HUDEP-2 (cell line): ENCODE data around the gene EMC10.
"Not testable (repeated sequence)": the region's sequence is repeated elsewhere in the genome, so short reads cannot be mapped to it uniquely, and the experiment has no call there.

Experiments used
- DNase-seq, 76 experiments: peaks; one replicate each; lab custom pipeline; 2025; ENCODE audit not compliant: unreplicated experiment in 76 of 76; lab: John Stamatoyannopoulos, UW

Gene EMC10

DNA sequence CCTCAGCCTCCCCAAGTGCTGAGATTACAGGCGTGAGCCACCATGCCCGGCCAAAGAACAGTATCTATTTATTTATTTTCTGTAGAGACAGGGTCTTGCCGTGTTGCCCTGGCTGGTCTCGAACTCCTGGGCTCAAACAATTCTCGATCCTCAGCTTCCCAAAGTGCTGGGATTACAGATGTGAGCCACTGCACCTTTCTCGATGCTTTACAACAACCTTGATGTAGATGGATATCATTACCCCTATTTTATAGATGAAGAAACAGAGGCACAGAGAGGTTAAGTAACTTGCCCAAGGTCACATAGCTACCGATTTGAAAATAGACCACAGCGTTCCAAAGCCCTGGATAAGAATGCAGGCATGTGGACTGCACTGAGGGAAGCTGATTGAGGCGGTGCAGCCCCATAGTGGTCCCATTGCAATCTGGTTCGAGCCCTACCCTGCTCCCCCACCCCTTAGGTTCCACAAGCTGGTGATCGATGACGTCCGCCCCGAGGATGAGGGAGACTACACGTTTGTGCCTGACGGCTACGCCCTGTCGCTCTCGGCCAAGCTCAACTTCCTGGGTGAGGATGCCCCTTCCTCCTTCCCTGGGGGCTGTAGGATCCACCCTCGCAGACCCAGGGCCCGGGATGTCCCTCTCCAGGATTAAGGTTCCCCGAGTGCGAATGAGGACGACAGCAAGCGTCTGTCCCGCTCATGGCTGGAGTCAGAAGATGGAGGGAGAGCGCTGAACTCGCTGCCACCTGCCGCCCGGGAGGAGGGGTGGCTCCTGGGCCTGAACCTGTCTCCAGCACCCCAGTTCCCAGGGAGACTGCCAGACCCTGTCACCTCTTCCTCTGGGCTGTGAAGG, 25.7 kb upstream of the EMC10 start:
- DNase-seq, result no peak

DNA sequence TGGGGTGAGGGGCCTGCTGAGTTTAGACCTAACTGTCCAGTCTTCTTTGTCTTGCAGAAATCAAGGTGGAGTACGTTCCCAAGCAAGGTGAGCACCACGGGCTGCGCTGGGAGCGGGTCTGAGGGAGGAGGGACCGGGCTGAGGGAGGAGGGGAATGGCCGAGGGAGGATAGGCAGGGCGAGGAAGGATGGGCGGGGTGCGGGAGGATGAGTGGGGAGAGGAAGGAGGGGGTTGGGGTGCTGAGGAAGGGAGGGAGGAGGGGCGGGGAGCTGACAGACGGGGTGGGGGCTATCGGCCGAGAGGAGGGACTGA, 25.1 kb upstream of the EMC10 start:
- no peak for DNase-seq

DNA sequence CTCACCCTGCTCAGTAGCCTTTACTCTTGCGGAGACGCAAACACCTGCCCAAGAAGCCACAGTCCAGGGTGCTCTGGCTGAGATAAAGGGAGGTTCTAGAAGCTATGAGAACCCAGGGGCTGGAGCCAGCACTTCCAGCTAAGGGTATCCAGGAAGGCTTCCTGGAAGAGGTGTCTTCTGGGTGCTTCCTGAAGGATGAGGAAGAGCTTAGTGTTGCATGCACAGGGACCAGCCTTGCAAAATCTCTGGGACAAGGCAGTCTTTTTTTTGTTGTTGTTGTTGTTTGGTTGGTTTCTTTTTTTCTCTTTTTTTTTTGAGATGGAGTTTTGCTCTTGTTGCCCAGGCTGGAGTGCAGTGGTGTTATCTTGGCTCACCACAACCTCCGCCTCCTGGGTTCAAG, 23.1 kb upstream of the EMC10 start:
- DNase-seq, result no peak

DNA sequence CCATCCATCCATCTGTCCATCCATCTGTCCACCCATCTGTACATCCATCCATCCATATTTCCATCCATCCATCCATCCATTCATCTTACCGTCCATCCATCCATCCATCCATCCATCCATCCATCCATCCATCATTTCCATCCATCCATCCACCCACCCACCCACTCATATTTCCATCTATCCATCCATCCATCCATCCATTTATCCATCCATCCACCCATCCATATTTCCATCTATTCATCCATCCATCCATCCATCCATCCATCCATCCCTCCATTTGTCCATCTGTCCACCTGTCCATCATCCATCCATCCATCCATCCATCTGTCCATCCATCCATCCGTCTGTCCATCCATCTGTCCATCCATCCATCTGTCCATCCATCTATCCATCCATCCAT, 20.3 kb upstream of the EMC10 start:
- no peak for DNase-seq

DNA sequence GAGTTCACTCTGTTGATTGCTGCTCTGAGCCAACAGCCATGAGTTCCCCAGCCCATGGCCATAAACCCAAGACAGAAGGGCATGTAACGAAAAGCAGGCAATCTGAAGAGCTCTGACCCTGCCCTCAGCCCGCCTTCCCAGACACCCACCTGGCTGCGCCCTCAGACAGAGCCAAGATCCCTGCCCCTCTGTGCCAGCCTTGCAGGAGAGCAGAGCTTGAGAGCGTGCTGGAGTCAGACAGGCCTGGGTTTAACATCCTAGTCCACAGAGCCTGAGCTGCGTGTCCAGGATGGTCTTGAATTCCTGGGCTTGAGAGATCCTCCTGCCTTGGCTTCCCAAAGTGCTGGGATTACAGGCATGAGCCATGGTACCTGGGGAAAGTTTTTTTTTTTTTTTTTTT, 19.0 kb upstream of the EMC10 start:
- DNase-seq, result no peak

DNA sequence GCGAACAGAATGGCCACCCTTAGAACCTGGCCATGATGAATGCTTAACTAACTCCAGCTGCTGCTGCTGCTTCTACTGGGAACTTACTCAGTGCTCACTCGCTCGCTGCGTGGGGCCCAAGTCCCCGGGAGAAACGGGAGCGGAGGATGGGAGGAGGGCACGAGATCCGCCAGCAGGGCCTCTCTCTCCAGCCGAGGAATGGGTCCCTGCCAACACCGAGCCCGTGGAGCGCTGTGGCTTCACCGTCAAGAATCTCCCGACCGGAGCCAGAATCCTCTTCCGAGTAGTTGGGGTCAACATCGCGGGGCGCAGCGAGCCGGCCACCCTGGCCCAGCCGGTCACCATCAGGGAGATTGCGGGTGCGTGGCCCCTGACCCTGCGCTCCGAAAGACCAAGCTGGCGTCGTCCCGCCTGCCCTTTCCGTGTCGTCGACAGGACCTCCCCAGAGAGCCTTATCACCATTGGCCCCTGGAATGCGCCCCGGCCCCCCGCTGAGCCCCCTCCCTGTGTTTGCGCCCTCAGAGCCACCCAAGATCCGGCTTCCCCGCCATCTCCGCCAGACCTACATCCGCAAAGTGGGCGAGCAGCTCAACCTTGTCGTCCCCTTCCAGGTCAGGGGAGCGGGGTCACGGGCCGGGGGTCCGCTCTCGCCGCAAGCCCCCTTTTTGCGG, 17.8 kb upstream of the EMC10 start:
- no peak for DNase-seq

DNA sequence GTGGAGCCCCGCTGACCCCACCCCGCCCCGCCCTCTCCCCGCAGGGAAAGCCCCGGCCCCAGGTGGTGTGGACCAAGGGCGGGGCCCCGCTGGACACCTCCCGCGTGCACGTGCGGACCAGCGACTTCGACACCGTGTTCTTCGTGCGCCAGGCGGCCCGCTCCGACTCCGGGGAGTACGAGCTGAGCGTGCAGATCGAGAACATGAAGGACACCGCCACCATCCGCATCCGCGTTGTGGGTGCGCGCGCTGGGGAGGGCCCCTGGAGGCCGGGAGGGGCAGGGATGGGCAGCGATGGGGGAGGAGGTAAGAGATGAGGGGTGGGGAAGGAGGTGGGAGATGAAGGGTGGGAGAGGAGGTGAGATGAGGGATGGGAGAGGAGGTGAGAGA, 17.2 kb upstream of the EMC10 start:
- DNase-seq, result no peak

DNA sequence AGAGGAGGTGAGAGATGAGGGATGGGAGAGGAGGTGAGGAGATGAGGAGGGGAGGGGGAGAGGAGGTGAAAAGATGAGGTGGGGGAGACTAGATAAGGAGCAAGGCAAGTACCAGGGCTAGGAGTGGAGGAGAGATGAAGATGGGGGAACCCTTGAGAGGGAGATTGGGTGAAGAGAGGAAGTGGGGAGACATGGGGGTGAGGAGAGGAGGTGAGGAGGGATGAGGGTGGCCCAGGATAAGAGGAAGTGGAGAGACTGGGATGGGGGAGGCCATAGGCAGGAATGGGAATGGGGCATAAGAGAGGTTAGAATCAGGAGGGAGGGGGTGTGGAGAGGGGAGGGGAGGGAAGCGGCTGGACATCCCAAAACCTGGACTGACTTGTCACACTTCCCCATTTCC, 16.7 kb upstream of the EMC10 start:
- no peak for DNase-seq

DNA sequence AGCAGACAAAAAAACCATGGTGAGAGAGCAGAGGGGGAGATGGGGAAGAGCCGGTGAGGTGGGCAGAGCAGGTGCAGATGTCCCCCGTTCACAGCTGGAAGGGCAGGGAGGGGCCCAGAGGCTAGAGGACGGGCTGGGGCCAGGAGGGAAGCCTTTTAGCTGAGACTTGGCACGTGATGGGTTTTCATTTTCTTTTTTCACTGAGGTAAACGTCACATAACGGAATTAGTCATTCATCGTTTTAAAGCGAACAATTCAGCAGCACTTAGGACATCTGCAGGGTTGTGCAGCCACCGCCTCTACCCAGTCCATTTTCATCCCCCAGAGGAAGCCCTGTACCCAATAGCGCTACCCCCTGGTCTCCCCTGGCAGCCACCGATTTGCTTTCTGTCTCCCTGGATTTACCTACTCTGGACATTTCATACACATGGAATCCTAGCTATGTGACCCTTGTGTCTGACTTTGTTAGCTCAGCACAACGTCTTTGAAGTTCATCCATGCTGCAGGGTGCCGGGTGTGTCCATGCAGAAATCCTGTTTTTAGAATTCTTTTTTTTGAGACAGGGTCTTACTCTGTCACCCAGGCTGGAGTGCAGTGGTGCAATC, 16.0 kb upstream of the EMC10 start:
- peak in 2 of 76 experiments; percentile 10 to 23 for DNase-seq

DNA sequence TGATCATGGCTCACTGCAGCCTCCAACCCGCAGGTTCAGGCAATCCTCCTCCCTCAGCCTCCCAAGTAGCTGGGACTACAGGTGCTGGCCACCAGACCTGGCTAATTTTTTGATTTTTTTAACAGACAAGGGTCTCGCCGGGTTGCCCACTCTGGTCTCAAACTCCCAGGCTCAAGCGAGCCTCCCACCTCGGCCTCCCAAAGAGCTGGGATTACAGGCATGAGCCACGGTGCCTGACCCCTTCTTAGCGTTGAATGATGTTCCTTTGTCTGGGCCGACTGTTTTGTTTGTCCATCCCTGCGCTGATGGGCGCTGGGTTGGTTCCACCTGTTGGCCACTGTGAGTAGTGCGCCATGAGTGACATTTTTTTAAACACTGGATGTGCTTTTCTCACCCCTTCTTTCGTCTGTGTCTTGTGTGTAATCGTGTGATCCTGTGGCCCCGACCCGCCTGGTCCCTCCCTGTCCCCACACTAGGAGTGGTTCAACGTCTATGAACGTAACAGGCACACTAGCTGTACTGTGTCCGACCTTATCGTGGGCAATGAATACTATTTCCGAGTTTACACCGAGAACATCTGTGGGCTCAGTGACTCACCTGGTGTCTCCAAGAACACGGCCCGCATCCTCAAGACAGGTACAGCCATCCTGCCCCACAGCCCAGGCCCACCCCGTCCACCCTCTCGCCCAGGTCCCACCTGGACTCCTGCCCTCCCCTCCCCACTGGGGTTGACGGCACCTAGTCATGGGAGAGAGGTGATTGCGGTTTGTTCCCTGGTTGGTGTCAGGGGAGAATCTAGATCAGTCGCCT, 15.0 kb upstream of the EMC10 start:
- peak in 67 of 76 experiments; percentile 14 to 83 (median 61) for DNase-seq

DNA sequence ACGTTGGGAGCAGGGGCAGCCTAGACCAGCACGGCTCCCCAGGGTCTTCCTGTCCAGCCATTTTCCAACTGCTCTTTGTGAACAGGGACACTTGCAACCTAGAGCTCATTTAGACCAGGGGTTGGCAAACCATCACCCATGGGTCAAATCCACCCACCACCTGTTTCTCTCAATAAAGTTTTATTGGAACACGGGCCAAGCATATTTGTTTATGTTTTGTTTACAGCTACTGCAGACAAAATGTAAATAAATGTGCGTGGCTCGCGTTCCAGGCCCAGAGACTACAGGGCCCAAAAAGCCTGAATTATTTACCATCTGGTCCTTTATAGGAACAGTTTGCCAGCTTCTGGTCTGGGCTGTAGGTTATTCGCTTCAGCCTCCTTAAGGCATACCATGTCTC, 13.3 kb upstream of the EMC10 start:
- DNase-seq, result no peak

DNA sequence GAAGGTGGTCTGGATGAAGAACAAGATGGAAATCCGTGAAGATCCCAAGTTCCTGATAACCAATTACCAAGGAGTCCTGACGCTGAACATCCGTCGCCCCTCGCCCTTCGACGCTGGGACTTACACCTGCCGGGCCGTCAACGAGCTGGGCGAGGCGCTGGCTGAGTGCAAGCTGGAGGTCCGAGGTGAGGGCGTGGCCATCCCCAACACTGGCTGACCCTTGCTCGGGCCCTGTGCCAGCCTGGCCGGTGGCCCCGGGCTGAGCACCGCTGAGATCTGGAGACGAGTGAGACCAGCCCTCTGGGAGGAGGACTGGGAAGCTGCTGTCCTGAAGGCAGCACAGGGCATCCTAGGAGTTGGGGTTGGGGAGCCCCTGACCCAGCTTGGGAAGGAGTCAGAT, 12.0 kb upstream of the EMC10 start:
- no peak for DNase-seq

DNA sequence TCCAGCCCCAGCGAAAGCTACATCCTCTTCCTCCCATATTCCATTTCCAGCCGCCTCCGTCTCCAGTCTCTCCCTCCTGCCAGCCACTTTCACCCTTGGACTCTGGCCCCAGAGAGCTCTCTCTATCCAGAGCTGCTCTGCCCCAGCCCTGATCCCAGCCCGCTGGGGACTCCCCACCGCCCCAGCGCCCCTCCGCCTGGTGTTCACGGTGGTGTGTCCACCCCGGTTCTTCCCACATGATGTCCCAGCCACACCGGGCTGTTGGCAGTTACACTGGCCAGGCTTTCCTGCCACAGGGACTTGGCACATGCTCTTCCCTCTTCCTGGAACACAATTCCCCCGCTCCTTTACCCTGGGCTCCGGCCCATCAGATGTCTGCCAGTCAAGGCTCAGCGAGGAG, 11.3 kb upstream of the EMC10 start:
- no peak for DNase-seq

DNA sequence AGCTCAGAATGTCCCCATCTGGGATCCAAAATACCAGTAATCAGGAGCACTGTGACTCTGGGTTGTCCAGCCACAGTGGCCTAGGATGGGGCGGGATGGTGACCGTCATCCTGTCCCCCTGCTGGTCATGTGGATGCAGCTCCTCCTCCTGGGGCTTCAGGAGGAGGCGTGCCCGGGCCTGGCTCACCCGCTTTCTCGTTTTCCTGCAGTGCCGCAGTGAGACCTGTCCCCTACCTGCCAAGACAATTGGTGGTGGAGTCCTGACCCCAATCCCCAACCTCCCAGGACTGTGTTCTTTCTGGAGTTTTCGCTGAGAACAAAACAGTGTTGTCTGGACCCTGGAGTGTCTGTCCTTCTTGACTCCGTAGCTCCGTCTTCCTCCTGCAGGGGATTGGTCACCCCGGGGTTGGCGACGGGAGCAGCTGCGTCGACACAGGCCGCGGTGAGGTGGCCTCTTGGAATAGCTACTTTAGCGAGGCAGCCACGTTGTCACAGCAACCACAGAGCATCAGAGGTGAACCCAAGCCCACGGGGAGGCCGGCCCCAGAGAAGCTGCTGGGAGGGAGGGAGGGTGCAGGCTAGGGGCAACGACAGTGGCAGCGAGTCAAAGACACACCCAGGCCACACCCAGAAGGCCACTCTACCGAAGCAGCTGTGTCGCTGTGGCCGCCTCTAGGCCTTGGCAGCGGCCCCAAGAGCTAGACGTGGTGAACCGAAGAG, 10.2 kb upstream of the EMC10 start:
- DNase-seq, result peak in 73 of 76 experiments; percentile 63 to 94 (median 87)

DNA sequence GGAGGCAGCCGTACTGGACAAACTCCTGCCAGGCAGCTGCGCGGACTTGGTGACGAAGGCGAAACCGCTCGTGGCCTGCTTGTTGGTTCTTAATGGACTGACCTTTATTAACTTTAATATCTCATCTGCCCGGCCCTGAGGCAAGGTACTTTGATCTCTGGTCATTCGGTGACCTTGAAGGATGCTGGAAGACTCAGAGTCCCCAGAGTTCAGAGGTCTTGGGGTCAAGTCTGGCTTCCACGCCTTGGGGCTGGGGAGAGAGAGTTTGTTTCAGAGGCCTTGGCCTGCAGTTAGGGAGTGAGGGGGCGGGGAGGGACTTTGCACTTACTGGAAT, 9.6 kb upstream of the EMC10 start:
- peak in 4 of 76 experiments; percentile 43 to 81 (median 71) for DNase-seq

DNA sequence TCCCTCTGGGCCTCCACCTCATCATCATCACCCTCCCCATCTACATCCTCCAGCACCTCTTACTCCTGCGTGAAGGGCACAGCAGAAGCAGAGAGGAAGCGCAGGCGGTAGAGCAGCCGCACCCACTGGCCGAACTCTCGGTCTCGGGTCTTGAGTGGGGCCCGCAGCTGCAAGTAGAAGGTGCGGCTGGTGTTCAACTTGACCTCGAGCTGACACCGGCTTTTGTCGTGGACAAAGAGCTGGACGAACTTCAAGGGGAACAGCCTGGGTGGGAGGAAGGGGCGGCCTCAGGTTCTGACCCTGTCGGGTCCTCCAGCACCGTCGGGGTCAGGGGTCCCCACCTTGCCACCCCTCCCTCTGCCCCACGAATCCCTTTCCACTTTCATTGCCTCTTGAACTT, 8.7 kb upstream of the EMC10 start:
- no peak for DNase-seq

DNA sequence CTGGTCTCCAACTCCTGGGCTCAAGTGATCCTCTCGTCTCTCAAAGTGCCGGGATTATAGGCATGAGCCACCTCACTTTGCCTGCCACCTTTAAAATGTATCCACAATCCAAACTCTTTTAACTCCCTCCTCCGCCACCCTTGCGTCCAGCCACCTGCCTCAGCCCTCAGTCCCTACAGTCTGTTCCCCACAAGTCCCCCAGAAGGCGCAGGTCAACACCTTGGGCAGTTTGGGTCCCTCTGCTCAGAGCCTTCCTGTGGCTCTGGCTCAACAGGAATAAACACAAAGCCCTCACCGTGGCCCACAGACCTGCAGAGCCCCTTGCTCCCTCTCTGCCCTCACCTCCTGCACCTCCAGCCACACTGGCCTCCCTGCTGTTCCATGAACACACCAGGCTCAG, 7.5 kb upstream of the EMC10 start:
- DNase-seq, result peak in 26 of 76 experiments; percentile 9 to 43 (median 22)

DNA sequence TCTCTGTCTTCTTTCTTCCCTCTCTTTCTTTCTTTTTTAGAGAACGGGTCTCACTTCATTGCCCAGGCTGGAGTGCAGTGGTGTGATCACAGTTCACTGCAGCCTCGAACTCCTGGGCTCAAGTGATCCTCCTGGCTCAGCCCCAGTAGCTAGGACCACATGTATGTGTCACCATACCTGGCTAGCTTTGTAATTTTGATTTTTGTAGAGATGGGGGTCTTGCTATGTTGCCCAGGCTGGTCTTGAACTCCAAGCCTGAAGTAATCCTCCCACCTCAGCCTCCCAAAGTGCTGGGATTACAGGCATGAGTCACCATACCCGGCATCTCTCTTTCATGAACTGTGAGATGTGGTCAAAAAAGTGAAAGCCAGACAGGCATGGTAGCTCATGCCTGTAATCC, 3.0 kb upstream of the EMC10 start:
- not testable (repeated sequence) for DNase-seq

DNA sequence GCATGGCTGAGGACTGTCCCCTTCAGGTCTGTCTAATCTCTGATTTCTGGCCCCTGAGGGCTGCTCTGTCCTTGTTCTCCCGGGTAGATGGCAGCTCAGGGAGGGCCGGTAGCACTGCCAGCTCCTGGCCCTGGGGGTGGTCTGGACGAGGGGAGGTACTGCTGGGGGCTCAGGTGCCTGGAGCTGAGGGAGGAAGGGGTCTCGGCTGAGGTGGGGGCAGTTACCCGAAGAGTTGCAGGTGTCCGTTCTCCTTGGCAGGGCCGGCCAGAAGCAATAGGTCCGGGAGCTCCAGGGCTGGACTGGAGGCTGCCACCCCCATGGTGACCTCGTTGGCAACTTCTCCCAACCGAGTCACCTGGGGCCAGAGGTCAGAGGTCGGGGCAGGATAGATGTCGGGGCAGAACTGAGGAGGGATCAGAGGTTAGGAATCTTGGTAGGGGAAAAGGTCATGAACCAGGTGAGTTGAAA, 1.2 kb upstream of the EMC10 start:
- no peak for DNase-seq

DNA sequence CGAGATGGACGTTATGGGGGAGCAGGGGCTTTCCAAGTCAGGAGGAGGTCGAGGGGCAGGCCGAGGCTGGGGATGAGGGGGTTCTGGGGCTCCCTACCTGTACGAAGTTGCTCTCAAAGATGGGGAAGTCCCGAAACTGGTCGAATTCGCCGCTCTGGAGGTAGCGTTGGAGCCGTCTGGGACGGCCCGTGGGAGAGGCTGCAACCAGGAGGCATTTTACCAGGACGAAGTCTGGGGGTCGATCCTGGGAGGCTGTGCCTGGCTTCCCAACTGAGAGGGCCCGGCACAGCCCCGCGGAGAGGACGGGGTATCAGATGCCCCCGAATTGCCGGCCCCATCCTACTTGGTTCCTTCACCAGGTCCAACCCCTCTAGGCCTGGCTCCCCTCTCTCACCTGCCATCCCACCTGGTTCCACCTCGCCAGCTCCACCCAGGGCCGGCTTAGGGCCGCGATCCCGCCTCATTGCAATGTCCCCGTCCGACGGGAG, 527 bp upstream of the EMC10 start:
- DNase-seq, result no peak
